ENCODE results near the gene CALHM5. TPM values are rescaled to one million over a fixed set of nuclear protein-coding genes. Genes with fewer than 3 reads are reported as not detected.

Gene CALHM5
- total RNA-seq, 4 donors from 2014 or later = 0.89 to 5.9 (median 1.4) TPM

GRCh38 chr6:116533233-116533957 is 22.0 kb downstream of the CALHM5 start:
- H3K4me3 ChIP-seq = no peak overlapping the region

GRCh38 chr6:116535109-116535508 is 23.7 kb downstream of the CALHM5 start:
- no peak for DNase-seq (ENCODE audit: low spot score in 2 of 2)
- Histone ChIP-seq H3K4me1 (no peaks in the 10 kb centered on the region), H3K4me3 (no peak overlapping the region), H3K9me3 (no peaks in the 10 kb centered on the region), H3K36me3 (no peaks in the 10 kb centered on the region), H3K27me3 (no peaks in the 10 kb centered on the region), H3K27ac (no peak overlapping the region)
- TF ChIP-seq POLR2A (IDR thresholded peaks at IDR 0.05) (no peak), EP300 (IDR thresholded peaks at IDR 0.05) (no peak), POLR2AphosphoS5 (IDR thresholded peaks at IDR 0.05) (no peak), CTCF (IDR thresholded peaks at IDR 0.05) (no peak)

More at GRCh38 chr6:116533233-116533957, 22.0 kb downstream of the CALHM5 start:
- H3K27me3 ChIP-seq = no peaks in the 10 kb centered on the region
- WGBS = 74% methylated on average over 9 of the region's 9 CpGs
- no peak for TF ChIP-seq POLR2AphosphoS5 (IDR thresholded peaks at IDR 0.05)
- no peak for TF ChIP-seq CTCF (IDR thresholded peaks at IDR 0.05)
- no peak for TF ChIP-seq POLR2A (IDR thresholded peaks at IDR 0.05)
- no peak for TF ChIP-seq EP300 (IDR thresholded peaks at IDR 0.05)
- no peak overlapping the region for H3K27ac ChIP-seq
- DNase-seq (ENCODE audit: low spot score in 2 of 2) = no peak
- no peaks in the 10 kb centered on the region for H3K4me1 ChIP-seq
- H3K36me3 ChIP-seq = no peaks in the 10 kb centered on the region
- no peaks in the 10 kb centered on the region for H3K9me3 ChIP-seq

DNA sequence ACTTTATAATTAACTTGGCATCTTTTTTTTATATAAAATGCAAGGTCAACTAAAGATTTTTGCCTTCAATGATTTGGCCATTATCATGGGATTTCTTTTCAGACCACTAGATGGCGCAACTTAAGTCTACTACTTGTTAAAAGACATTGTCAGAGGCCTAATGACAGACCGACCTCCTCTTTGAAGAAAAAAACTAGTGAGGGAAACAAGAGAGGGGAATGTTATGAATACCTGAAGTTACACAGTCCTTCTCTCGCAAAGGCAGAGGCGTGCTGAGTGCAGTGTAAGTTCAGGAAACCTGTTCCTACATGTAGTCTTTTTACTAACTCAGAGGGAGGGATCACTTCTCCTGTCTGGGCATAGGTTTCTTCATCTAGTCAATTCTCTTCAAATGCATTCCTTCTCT is 24.8 kb downstream of the CALHM5 start:
- no peak for TF ChIP-seq POLR2AphosphoS5 (IDR thresholded peaks at IDR 0.05)
- TF ChIP-seq CTCF (IDR thresholded peaks at IDR 0.05) = peak; percentile 46 to 61
- TF ChIP-seq EP300 (IDR thresholded peaks at IDR 0.05) = no peak
- TF ChIP-seq POLR2A (IDR thresholded peaks at IDR 0.05) = no peak
- no peak for DNase-seq (ENCODE audit: low spot score in 2 of 2)
- Histone ChIP-seq H3K27ac (no peak overlapping the region), H3K9me3 (no peaks in the 10 kb centered on the region), H3K27me3 (no peaks in the 10 kb centered on the region), H3K4me3 (no peak overlapping the region), H3K36me3 (no peaks in the 10 kb centered on the region), H3K4me1 (no peaks in the 10 kb centered on the region)
- 11% methylated on average over 4 of the region's 4 CpGs for WGBS

DNA sequence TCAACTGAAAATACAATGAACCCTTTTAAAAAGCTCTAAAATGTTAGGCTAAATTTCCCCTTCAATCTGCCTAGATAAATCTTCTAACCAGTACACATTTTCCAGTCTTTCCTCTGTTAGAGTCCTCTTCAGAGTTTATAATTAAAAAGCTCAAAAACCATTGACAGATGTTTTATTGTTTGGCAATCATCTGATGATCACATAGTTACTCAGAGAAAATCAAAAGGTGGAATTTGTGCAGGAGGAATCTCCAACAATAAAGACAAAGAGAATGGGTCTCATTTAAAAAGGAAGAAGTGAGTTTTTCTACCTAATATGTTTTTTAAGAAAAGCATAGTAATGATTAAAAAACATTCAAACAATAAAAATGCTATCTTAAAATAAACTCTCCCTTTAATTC is 31.0 kb downstream of the CALHM5 start:
- H3K4me1 ChIP-seq = no peaks in the 10 kb centered on the region
- H3K27me3 ChIP-seq = no peaks in the 10 kb centered on the region
- H3K27ac ChIP-seq = no peak overlapping the region

DNA sequence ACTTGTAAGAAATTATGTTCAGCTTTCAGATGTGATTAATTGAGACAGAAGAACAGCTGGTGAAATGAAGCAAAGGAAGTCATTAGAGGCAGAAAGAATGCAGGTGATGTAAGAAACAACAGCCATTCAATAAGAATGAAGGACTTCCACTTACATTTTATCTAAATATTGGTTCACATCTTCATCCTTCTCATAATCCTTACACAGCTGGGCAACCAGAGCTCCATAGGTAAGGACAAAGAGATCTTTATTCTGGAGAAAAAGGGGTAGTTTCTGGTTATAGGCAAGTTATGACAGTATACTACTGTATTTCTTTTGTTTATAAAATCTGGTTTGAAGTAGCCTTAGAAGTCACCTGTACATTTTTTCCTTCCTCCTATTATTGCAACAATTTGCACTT is 31.7 kb downstream of the CALHM5 start:
- H3K27ac ChIP-seq = no peak overlapping the region
- no peaks in the 10 kb centered on the region for H3K9me3 ChIP-seq
- no peaks in the 10 kb centered on the region for H3K4me1 ChIP-seq
- no peaks in the 10 kb centered on the region for H3K27me3 ChIP-seq
- DNase-seq (ENCODE audit: low spot score in 2 of 2) = no peak
- TF ChIP-seq POLR2AphosphoS5 (IDR thresholded peaks at IDR 0.05) = no peak
- no peak for TF ChIP-seq POLR2A (IDR thresholded peaks at IDR 0.05)
- TF ChIP-seq EP300 (IDR thresholded peaks at IDR 0.05) = no peak
- no peak for TF ChIP-seq CTCF (IDR thresholded peaks at IDR 0.05)
- H3K4me3 ChIP-seq = no peak overlapping the region
- no peaks in the 10 kb centered on the region for H3K36me3 ChIP-seq

More for the DNA sequence above, 31.0 kb downstream of the CALHM5 start:
- no peaks in the 10 kb centered on the region for H3K9me3 ChIP-seq
- H3K4me3 ChIP-seq = no peak overlapping the region
- TF ChIP-seq CTCF (IDR thresholded peaks at IDR 0.05) (no peak), POLR2AphosphoS5 (IDR thresholded peaks at IDR 0.05) (no peak), EP300 (IDR thresholded peaks at IDR 0.05) (no peak), POLR2A (IDR thresholded peaks at IDR 0.05) (no peak)
- no peak for DNase-seq (ENCODE audit: low spot score in 2 of 2)
- no peaks in the 10 kb centered on the region for H3K36me3 ChIP-seq
